IMR-90 (cell line): ENCODE data around the gene CHN1. TPM values are rescaled to one million over a fixed set of nuclear protein-coding genes. Genes with fewer than 3 reads are reported as not detected.

ENCODE experiments used
- ATAC-seq: fragments of 200-7000 bp; cut with Tn5 transposase; 2 replicates; pipeline ENCODE4 v1.9.1; 2020; ENCODE audit warnings: low read depth, mild to moderate bottlenecking, moderate library complexity
- BruUV-seq: library from RNA; stranded (reverse); fragments of 400-500 nt; replicated peaks from 2 replicates; lab custom pipeline; 2021; lab: Mats Ljungman, UMichigan
- CTCF ChIA-PET: fragments of 300-600 bp; formaldehyde crosslinking; extraction: SDS; loops from one replicate; lab custom pipeline; 2021; ENCODE audit warnings: antibody characterized with exemption; lab: Yijun Ruan, JAX
- POLR2A ChIA-PET: fragments of 300-600 bp; sonication (Branson Sonifier 250); formaldehyde crosslinking; loops from one replicate; lab custom pipeline; 2022; ENCODE audit warnings: antibody characterized with exemption; ENCODE audit not compliant: unreplicated experiment; lab: Charles Lee
- DNase-seq: peaks from one replicate; pipeline ENCODE4 v3.0.0; 2013
- H2AFZ ChIP-seq: replicated peaks from 2 replicates; pipeline ENCODE3; 2013; ENCODE audit warnings: low read length, mild to moderate bottlenecking; ENCODE audit not compliant: poor library complexity
- H2AK5ac ChIP-seq: 2 replicates; pipeline ENCODE4 v1.6.1; 2013; ENCODE audit warnings: low read depth, low read length, inconsistent platforms
- H2AK9ac ChIP-seq: replicated peaks from 2 replicates; pipeline ENCODE3; 2013; ENCODE audit warnings: mild to moderate bottlenecking, low read depth, low read length, moderate library complexity; ENCODE audit not compliant: poor library complexity
- H2BK120ac ChIP-seq: 2 replicates; pipeline ENCODE4 v1.6.1; 2013; ENCODE audit warnings: low read depth, low read length, inconsistent platforms
- H2BK15ac ChIP-seq: 3 replicates; pipeline ENCODE4 v1.6.1; 2013; ENCODE audit warnings: low read depth, low read length, inconsistent platforms
- H2BK20ac ChIP-seq: 2 replicates; pipeline ENCODE4 v1.6.1; 2013; ENCODE audit warnings: low read depth, mild to moderate bottlenecking, inconsistent platforms, low read length, moderate library complexity
- H2BK5ac ChIP-seq: 2 replicates; pipeline ENCODE4 v1.6.1; 2013; ENCODE audit warnings: mild to moderate bottlenecking, low read depth, low read length, inconsistent platforms; ENCODE audit not compliant: poor library complexity, severe bottlenecking
- H3K14ac ChIP-seq: replicated peaks from 2 replicates; pipeline ENCODE4 v1.6.1; 2013; ENCODE audit warnings: low read depth, low read length, inconsistent platforms
- H3K18ac ChIP-seq: 2 replicates; pipeline ENCODE4 v1.6.1; 2013; ENCODE audit warnings: low read depth, low read length, control low read depth
- H3K23ac ChIP-seq: 2 replicates; pipeline ENCODE4 v1.6.1; 2013; ENCODE audit warnings: low read depth, low read length, inconsistent platforms
- H3K27ac ChIP-seq: 2 replicates; pipeline ENCODE4 v1.5.1; 2013; ENCODE audit warnings: mild to moderate bottlenecking, control low read depth, low read length; ENCODE audit not compliant: insufficient read depth
- H3K27me3 ChIP-seq: 2 replicates; pipeline ENCODE4 v1.6.1; 2013; ENCODE audit warnings: low read length; ENCODE audit not compliant: control insufficient read depth, insufficient read depth
- H3K36me3 ChIP-seq: 2 replicates; pipeline ENCODE4 v1.6.1; 2013; ENCODE audit warnings: low read length, mixed read lengths; ENCODE audit not compliant: control insufficient read depth, insufficient read depth
- H3K4ac ChIP-seq: 2 replicates; pipeline ENCODE4 v1.6.1; 2013; ENCODE audit warnings: low read depth, low read length, inconsistent platforms
- H3K4me1 ChIP-seq: 2 replicates; pipeline ENCODE4 v1.6.1; 2013; ENCODE audit warnings: low read length, mixed read lengths; ENCODE audit not compliant: control insufficient read depth, insufficient read depth
- H3K4me2 ChIP-seq: 2 replicates; pipeline ENCODE4 v1.6.1; 2013; ENCODE audit warnings: low read depth, mild to moderate bottlenecking, control low read depth, low read length, moderate library complexity
- H3K4me3 ChIP-seq: 2 replicates; pipeline ENCODE4 v1.5.1; 2013; ENCODE audit warnings: low read depth, mild to moderate bottlenecking, control low read depth, low read length, moderate library complexity; ENCODE audit not compliant: insufficient read depth
- H3K56ac ChIP-seq: 2 replicates; pipeline ENCODE4 v1.6.1; 2013; ENCODE audit warnings: low read length, inconsistent platforms; ENCODE audit not compliant: insufficient read depth; ENCODE audit errors: extremely low read depth
- H3K79me1 ChIP-seq, 2 experiments: 2 replicates each; pipeline ENCODE4 v1.6.1; 2013; ENCODE audit warnings: low read length in 2 of 2, inconsistent platforms in 1 of 2, low read depth in 1 of 2
- H3K9ac ChIP-seq: 2 replicates; pipeline ENCODE4 v1.6.1; 2013; ENCODE audit warnings: low read depth, low read length, control low read depth
- H3K9me1 ChIP-seq: 2 replicates; pipeline ENCODE4 v1.6.1; 2013; ENCODE audit warnings: low read length, inconsistent platforms; ENCODE audit not compliant: insufficient read depth
- H3K9me3 ChIP-seq: 2 replicates; pipeline ENCODE4 v1.6.1; 2013; ENCODE audit warnings: low read length; ENCODE audit not compliant: control insufficient read depth, insufficient read depth
- H4K20me1 ChIP-seq: 2 replicates; pipeline ENCODE4 v1.6.1; 2013; ENCODE audit warnings: low read length, inconsistent platforms; ENCODE audit not compliant: insufficient read depth
- H4K5ac ChIP-seq: 2 replicates; pipeline ENCODE4 v1.6.1; 2013; ENCODE audit warnings: mild to moderate bottlenecking, low read depth, low read length, control low read depth
- H4K8ac ChIP-seq, 2 experiments: 2 replicates each; pipeline ENCODE4 v1.6.1; 2013; ENCODE audit warnings: low read depth in 2 of 2, low read length in 2 of 2, control low read depth in 1 of 2, inconsistent platforms in 1 of 2
- H4K91ac ChIP-seq: 2 replicates; pipeline ENCODE4 v1.6.1; 2013; ENCODE audit warnings: low read depth, low read length, inconsistent platforms; ENCODE audit not compliant: insufficient read depth
- BHLHE40 ChIP-seq: fragments of 150-350 bp; IDR thresholded peaks from 2 replicates; pipeline ENCODE4 v1.6.1; 2016; ENCODE audit warnings: mild to moderate bottlenecking, low read depth, low read length
- CEBPB ChIP-seq: IDR thresholded peaks from 2 replicates; pipeline ENCODE4 v1.6.1; 2012; ENCODE audit warnings: low read depth, low read length, improper control_type of control experiment
- CHD1 ChIP-seq: IDR thresholded peaks from 2 replicates; pipeline ENCODE4 v1.6.1; 2012; ENCODE audit warnings: low read depth, low read length, improper control_type of control experiment
- CTCF ChIP-seq: conservative IDR thresholded peaks from 2 replicates; pipeline ENCODE4 v1.5.1; 2012; ENCODE audit warnings: mild to moderate bottlenecking, low read depth, low read length, improper control_type of control experiment
- ELK1 ChIP-seq: fragments of 150-350 bp; IDR thresholded peaks from 2 replicates; pipeline ENCODE4 v1.6.1; 2016; ENCODE audit warnings: low read depth, mild to moderate bottlenecking, low read length, moderate library complexity, borderline replicate concordance
- FOS ChIP-seq: fragments of 150-350 bp; IDR thresholded peaks from 2 replicates; pipeline ENCODE4 v1.6.1; 2016; ENCODE audit warnings: low read depth, low read length
- MAFK ChIP-seq: IDR thresholded peaks from 2 replicates; pipeline ENCODE4 v1.6.1; 2012; ENCODE audit warnings: low read depth, low read length, improper control_type of control experiment
- MAZ ChIP-seq: IDR thresholded peaks from 2 replicates; pipeline ENCODE4 v1.6.1; 2012; ENCODE audit warnings: low read depth, mild to moderate bottlenecking, low read length, improper control_type of control experiment, moderate library complexity, borderline replicate concordance
- MXI1 ChIP-seq: IDR thresholded peaks from 2 replicates; pipeline ENCODE4 v1.6.1; 2012; ENCODE audit warnings: low read depth, mild to moderate bottlenecking, low read length, moderate library complexity, borderline replicate concordance
- NFE2L2 ChIP-seq: fragments of 150-350 bp; IDR thresholded peaks from 2 replicates; pipeline ENCODE4 v1.6.1; 2016; ENCODE audit warnings: low read depth, mild to moderate bottlenecking, low read length
- POLR2A ChIP-seq: IDR thresholded peaks from 2 replicates; pipeline ENCODE4 v1.6.1; 2012; ENCODE audit warnings: mild to moderate bottlenecking, low read depth, low read length
- RAD21 ChIP-seq: IDR thresholded peaks from 2 replicates; pipeline ENCODE4 v1.6.1; 2012; ENCODE audit warnings: low read length, improper control_type of control experiment
- RCOR1 ChIP-seq: IDR thresholded peaks from 2 replicates; pipeline ENCODE4 v1.6.1; 2012; ENCODE audit warnings: mild to moderate bottlenecking, low read length, improper control_type of control experiment; ENCODE audit not compliant: insufficient replicate concordance
- RFX5 ChIP-seq: IDR thresholded peaks from 2 replicates; pipeline ENCODE4 v1.8.0; 2012; ENCODE audit warnings: low read depth, mild to moderate bottlenecking, low read length, moderate library complexity
- SMC3 ChIP-seq: fragments of 150-350 bp; IDR thresholded peaks from 2 replicates; pipeline ENCODE4 v1.6.1; 2016; ENCODE audit warnings: low read depth, mild to moderate bottlenecking, antibody characterized with exemption, low read length, moderate library complexity
- USF2 ChIP-seq: fragments of 150-350 bp; IDR thresholded peaks from 2 replicates; pipeline ENCODE4 v1.6.1; 2017; ENCODE audit warnings: mild to moderate bottlenecking, antibody characterized with exemption, low read length, low read depth
- WGBS, 2 experiments: methylation state at CpG; one replicate each; pipeline versions ENCODE4 v1.1.5 to v1.1.7; 2013; ENCODE audit warnings: missing lambda C conversion rate in 2 of 2; ENCODE audit not compliant: insufficient read length in 1 of 2; ENCODE audit errors: extremely low coverage in 2 of 2; 5-methylcytosine and 5-hydroxymethylcytosine counted together
- dilution Hi-C: fragments of 300-500 bp; cut with HindIII; formaldehyde crosslinking; loops from one replicate; pipeline ENCODE4 v1.14.3; 2018; ENCODE audit warnings: low sequenced_read_pairs; ENCODE audit not compliant: unreplicated experiment
- in situ Hi-C: fragments of 300-500 bp; cut with MboI; formaldehyde crosslinking; loops from 3 replicates; pipeline ENCODE4 v1.14.3; 2019; ENCODE audit warnings: low sequenced_read_pairs, inconsistent platforms, mixed read lengths
- intact Hi-C: fragments of 100-400 bp; cut with micrococcal nuclease; formaldehyde crosslinking; loops from 2 replicates; pipeline ENCODE4 v1.10.0; 2022
- polyA plus RNA-seq, 3 experiments: library from polyadenylated mRNA; depleted of rRNA; stranded (reverse); fragments of >200 nt; gene quantifications; 2 replicates each; pipeline ENCODE4 v1.2.3, GENCODE V29; 2012; ENCODE audit warnings: low replicate concordance in 1 of 3
- total RNA-seq: library from RNA; depleted of rRNA; stranded (reverse); fragments of >200 nt; gene quantifications from 2 replicates; pipeline ENCODE4 v1.2.3, GENCODE V29; 2012

CHN1 gene
- total and polyA plus RNA-seq, 2 of the 4 experiments (the other 2 are of a cell fraction), result 58.4 to 66.9 TPM

GRCh38 chr2:174768557-174768956, 236.6 kb downstream of the CHN1 start:
- Histone ChIP-seq H4K8ac (peak overlapping the region in 1 of 2 experiments; percentile 36; a peak in 1 of 4 replicates), H3K79me1 (0 out of 4 replicates have a peak, but pooled peaks cover 0 to 4% of the 10 kb centered on the region in 2 experiments), H3K27ac (no peak overlapping the region), H2BK120ac (peak overlapping the region; percentile 63), H3K56ac (no peak overlapping the region), H3K9me1 (peaks cover 23% of the 10 kb centered on the region), H3K23ac (no peak overlapping the region), H3K4ac (peak overlapping the region; percentile 73), H3K4me1 (peaks cover 25% of the 10 kb centered on the region), H4K91ac (peak overlapping the region; percentile 59; the same call in 1 of the 2 replicates), H2AFZ (peak overlapping the region; percentile 8), H4K5ac (no peak overlapping the region), H3K9ac (no peak overlapping the region), H2AK9ac (no peak overlapping the region), H3K14ac (peak overlapping the region; percentile 23; the same call in 1 of the 2 replicates), H2BK5ac (no peak overlapping the region), H3K18ac (no peak overlapping the region), H3K4me3 (no peak overlapping the region), H3K4me2 (no peak overlapping the region), H2AK5ac (peak overlapping the region; percentile 13; the same call in 1 of the 2 replicates), H3K27me3 (no peaks in the 10 kb centered on the region), H2BK15ac (peak overlapping the region; percentile 47; the same call in 2 of the 3 replicates), H3K9me3 (no peaks in the 10 kb centered on the region), H4K20me1 (no peaks in the 10 kb centered on the region), H3K36me3 (no peaks in the 10 kb centered on the region), H2BK20ac (peak overlapping the region; percentile 78)
- ChIA-PET CTCF (interaction anchor here (0.6 to 0.8 kb wide), 2 partner anchors 19 to 217 kb away, joined by 3 read pairs; no protein-coding TSS in a partner anchor), POLR2A (no interaction called here)
- intact Hi-C loops (no loop called here), in situ Hi-C loops (no loop called here), dilution Hi-C loops (loop anchor here (25.0 kb wide), 1 partner anchor 219 kb away; no protein-coding TSS in a partner anchor)
- WGBS, 2 experiments, result 75% methylated on average over 6 of the region's 9 CpGs; no CpG with 5 or more reads in 1 of the 2 experiments
- ATAC-seq, result no peak
- no TSS peak for BruUV-seq
- TF ChIP-seq USF2 (no peak), SMC3 (no peak), RFX5 (no peak), POLR2A (no peak), BHLHE40 (no peak), FOS (no peak), CHD1 (no peak), MAFK (no peak), CTCF (no peak), MAZ (no peak), RAD21 (no peak), MXI1 (no peak), NFE2L2 (no peak), RCOR1 (no peak), ELK1 (no peak), CEBPB (no peak)
- no peak for DNase-seq
